Loucy (cell line): ENCODE measurements around the gene NTRK1.
A peak's percentile ranks its signal among the peaks of the same experiment; 100 is the strongest.

ENCODE experiments used
- H2AFZ ChIP-seq: fragments of 200-600 bp; sonication (generic); 2 replicates; pipeline ENCODE4 v1.6.0; 2016; ENCODE audit warnings: antibody characterized with exemption, mild to moderate bottlenecking, low read length, moderate library complexity
- H3F3A ChIP-seq: fragments of 200-600 bp; 2 replicates; pipeline ENCODE4 v1.6.0; 2016; ENCODE audit warnings: antibody characterized with exemption, low read depth, mild to moderate bottlenecking
- H3K27me3 ChIP-seq: fragments of 200-600 bp; sonication (generic); 2 replicates; pipeline ENCODE4 v1.6.1; 2014; ENCODE audit warnings: low read length, mild to moderate bottlenecking; ENCODE audit not compliant: insufficient read depth, poor library complexity, severe bottlenecking
- H3K36me3 ChIP-seq: fragments of 200-600 bp; sonication (generic); 2 replicates; pipeline ENCODE4 v1.6.1; 2016; ENCODE audit warnings: low read length; ENCODE audit not compliant: insufficient read depth
- H3K4me1 ChIP-seq: fragments of 200-600 bp; sonication (generic); 2 replicates; pipeline ENCODE4 v1.5.1; 2014; ENCODE audit warnings: low read length, mild to moderate bottlenecking; ENCODE audit not compliant: insufficient read depth, poor library complexity, severe bottlenecking
- H3K4me2 ChIP-seq: fragments of 200-600 bp; sonication (generic); 2 replicates; pipeline ENCODE4 v1.6.0; 2014; ENCODE audit warnings: antibody characterized with exemption, low read length, low read depth, mild to moderate bottlenecking; ENCODE audit not compliant: poor library complexity, severe bottlenecking
- H3K4me3 ChIP-seq: fragments of 200-600 bp; sonication (generic); 2 replicates; pipeline ENCODE4 v1.5.1; 2014; ENCODE audit warnings: low read length, mild to moderate bottlenecking, mixed read lengths; ENCODE audit not compliant: poor library complexity, severe bottlenecking
- H3K79me2 ChIP-seq: fragments of 200-600 bp; sonication (generic); 2 replicates; pipeline ENCODE4 v1.6.1; 2014; ENCODE audit warnings: low read length; ENCODE audit not compliant: insufficient read depth
- H3K9ac ChIP-seq: fragments of 200-600 bp; sonication (generic); 2 replicates; pipeline ENCODE4 v1.6.0; 2014; ENCODE audit warnings: mild to moderate bottlenecking, low read depth, low read length, moderate library complexity; ENCODE audit not compliant: poor library complexity, severe bottlenecking
- H3K9me2 ChIP-seq: fragments of 200-600 bp; sonication (generic); replicated peaks from 2 replicates; pipeline ENCODE4 v1.6.1; 2016; ENCODE audit warnings: low read depth, low read length, mixed read lengths
- H3K9me3 ChIP-seq: fragments of 200-600 bp; sonication (generic); 2 replicates; pipeline ENCODE4 v1.6.1; 2014; ENCODE audit warnings: mild to moderate bottlenecking, antibody characterized with exemption, low read length, low read depth; ENCODE audit not compliant: insufficient read depth
- H4K20me1 ChIP-seq: fragments of 200-600 bp; sonication (generic); 2 replicates; pipeline ENCODE4 v1.6.0; 2014; ENCODE audit warnings: antibody characterized with exemption, low read length, mild to moderate bottlenecking; ENCODE audit not compliant: insufficient read depth, poor library complexity, severe bottlenecking
- EZH2phosphoT487 ChIP-seq: fragments of 200-600 bp; IDR thresholded peaks from 2 replicates; pipeline ENCODE4 v1.6.1; 2018; ENCODE audit warnings: antibody characterized with exemption, mild to moderate bottlenecking, moderate library complexity, borderline replicate concordance
- TF ChIP-seq, protein P1 (sequence below): fragments of 200-600 bp; sonication (generic); conservative IDR thresholded peaks from 2 replicates; pipeline ENCODE4 v1.5.1; 2014; ENCODE audit warnings: mild to moderate bottlenecking, antibody characterized with exemption, low read length

The NTRK1 gene

DNA sequence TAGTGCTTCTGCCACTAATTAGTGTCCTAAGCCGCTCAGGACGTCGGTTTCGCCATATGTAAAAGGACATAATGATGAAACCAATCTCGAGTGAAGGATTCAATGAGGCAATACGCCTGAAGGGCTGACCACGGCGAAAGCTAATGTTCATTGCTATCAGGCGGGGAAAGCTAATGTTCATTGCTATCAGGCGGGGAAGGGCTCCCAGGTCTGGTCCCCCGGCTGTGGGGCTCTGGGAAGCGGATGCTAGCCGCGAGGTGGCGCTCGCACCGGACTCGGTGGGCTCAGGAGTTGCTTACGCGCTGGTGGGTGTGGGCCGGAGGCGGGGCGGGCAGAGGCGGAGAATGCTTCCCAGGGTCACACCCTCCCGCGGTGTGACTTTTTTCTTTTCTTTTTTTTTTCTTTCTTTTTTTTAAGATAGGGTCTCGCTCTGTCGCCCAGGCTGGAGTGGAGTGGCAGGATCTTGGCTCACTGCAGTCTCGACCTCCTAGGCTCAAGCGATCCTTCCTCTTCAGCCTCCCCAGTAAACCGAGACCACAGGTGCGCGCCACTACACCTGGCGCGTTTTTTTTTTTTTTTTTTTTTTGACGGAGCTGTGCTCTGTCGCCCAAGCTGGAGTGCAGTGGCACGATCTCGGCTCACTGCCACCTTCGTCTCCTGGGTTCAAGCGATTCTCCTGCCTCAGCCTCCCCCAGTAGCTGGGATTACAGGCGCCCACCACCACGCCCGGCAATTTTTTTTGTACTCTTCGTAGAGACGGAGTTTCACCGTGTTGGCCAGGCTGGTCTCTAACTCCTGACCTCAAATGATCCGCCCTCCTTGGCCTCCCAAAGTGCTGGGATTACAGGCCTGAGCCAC is 31.8 kb downstream of the NTRK1 start:
- Histone ChIP-seq H3K9me3 (no peaks in the 10 kb centered on the region), H3K9ac (no peak overlapping the region), H3K4me1 (no peaks in the 10 kb centered on the region), H3F3A (no peaks in the 10 kb centered on the region), H3K9me2 (no peaks in the 10 kb centered on the region), H3K4me2 (no peak overlapping the region), H2AFZ (no peak overlapping the region), H3K79me2 (no peaks in the 10 kb centered on the region), H3K27me3 (no peaks in the 10 kb centered on the region), H4K20me1 (no peaks in the 10 kb centered on the region), H3K36me3 (no peaks in the 10 kb centered on the region), H3K4me3 (no peak overlapping the region)
- TF ChIP-seq EZH2phosphoT487: no peak
- TF ChIP-seq, protein P1, sequence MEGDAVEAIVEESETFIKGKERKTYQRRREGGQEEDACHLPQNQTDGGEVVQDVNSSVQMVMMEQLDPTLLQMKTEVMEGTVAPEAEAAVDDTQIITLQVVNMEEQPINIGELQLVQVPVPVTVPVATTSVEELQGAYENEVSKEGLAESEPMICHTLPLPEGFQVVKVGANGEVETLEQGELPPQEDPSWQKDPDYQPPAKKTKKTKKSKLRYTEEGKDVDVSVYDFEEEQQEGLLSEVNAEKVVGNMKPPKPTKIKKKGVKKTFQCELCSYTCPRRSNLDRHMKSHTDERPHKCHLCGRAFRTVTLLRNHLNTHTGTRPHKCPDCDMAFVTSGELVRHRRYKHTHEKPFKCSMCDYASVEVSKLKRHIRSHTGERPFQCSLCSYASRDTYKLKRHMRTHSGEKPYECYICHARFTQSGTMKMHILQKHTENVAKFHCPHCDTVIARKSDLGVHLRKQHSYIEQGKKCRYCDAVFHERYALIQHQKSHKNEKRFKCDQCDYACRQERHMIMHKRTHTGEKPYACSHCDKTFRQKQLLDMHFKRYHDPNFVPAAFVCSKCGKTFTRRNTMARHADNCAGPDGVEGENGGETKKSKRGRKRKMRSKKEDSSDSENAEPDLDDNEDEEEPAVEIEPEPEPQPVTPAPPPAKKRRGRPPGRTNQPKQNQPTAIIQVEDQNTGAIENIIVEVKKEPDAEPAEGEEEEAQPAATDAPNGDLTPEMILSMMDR: peak; percentile 73

GRCh38 chr1:156893048-156893953 is 32.6 kb downstream of the NTRK1 start, which contains the start of gene PEAR1:
Gene PEAR1 (plus strand): TSS chr1:156893718. CDS start chr1:156903927, 10,209 bp downstream.
- no peak within 1 kb of the TSS for H3K9ac ChIP-seq
- H2AFZ ChIP-seq: no peak within 1 kb of the TSS

DNA sequence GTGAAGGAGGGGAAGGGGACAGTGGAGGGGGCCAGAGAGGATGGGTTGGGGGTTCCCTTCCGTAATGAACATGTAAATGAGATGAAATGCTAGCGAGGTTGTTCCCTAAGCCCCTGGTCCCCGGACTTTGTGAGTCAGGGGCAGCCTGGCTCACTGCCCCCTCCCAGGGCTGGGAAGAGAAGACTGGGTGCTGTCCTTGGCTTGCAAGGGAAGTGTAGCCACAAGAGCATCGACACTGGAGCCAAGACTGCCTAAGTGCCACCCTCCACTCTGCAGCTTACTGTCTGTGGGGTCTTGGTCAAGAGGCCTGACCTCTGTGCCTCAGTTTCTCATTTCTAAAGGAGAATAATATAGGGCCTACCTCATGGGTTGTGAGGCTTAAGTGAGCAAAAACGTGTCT is 33.3 kb downstream of the NTRK1 start:
- no peaks in the 10 kb centered on the region for H3K79me2 ChIP-seq
- no peaks in the 10 kb centered on the region for H3K9me3 ChIP-seq
- H3K4me3 ChIP-seq: no peak overlapping the region
- no peak for TF ChIP-seq EZH2phosphoT487
- TF ChIP-seq, protein P1: no peak
- H3K9ac ChIP-seq: no peak overlapping the region
- H3K27me3 ChIP-seq: no peaks in the 10 kb centered on the region
- no peak overlapping the region for H3K4me2 ChIP-seq
- H3K36me3 ChIP-seq: no peaks in the 10 kb centered on the region
- no peaks in the 10 kb centered on the region for H4K20me1 ChIP-seq
- no peak overlapping the region for H2AFZ ChIP-seq
- H3F3A ChIP-seq: no peaks in the 10 kb centered on the region
- no peaks in the 10 kb centered on the region for H3K9me2 ChIP-seq
- no peaks in the 10 kb centered on the region for H3K4me1 ChIP-seq

More at GRCh38 chr1:156893048-156893953, 32.6 kb downstream of the NTRK1 start, which contains the start of gene PEAR1:
- no peaks in the 10 kb centered on the region for H3K79me2 ChIP-seq
- H3K9me2 ChIP-seq: no peaks in the 10 kb centered on the region
- H3K4me2 ChIP-seq: no peak within 1 kb of the TSS
- TF ChIP-seq, protein P1: no peak
- TF ChIP-seq EZH2phosphoT487: no peak
- no peaks in the 10 kb centered on the region for H3K36me3 ChIP-seq
- H3K4me1 ChIP-seq: no peaks in the 10 kb centered on the region
- no peaks in the 10 kb centered on the region for H3K9me3 ChIP-seq
- H3F3A ChIP-seq: no peaks in the 10 kb centered on the region
- H3K4me3 ChIP-seq: no peak within 1 kb of the TSS
- no peaks in the 10 kb centered on the region for H3K27me3 ChIP-seq
- H4K20me1 ChIP-seq: no peaks in the 10 kb centered on the region
